Neuron (in vitro differentiated cells): ENCODE data around the gene INSRR.

Experiments
- H2AFZ ChIP-seq: one replicate; pipeline ENCODE4 v1.6.1; 2013; ENCODE audit warnings: low read depth, mild to moderate bottlenecking, inconsistent platforms, low read length, moderate library complexity
- H3K27me3 ChIP-seq: one replicate; pipeline ENCODE4 v1.6.1; 2013; ENCODE audit warnings: low read length; ENCODE audit not compliant: insufficient read depth
- H3K36me3 ChIP-seq: one replicate; pipeline ENCODE4 v1.6.1; 2013; ENCODE audit warnings: low read length; ENCODE audit not compliant: insufficient read depth
- H3K4me1 ChIP-seq: one replicate; pipeline ENCODE4 v1.6.1; 2013; ENCODE audit warnings: low read length; ENCODE audit not compliant: insufficient read depth
- H3K4me3 ChIP-seq: 2 replicates; pipeline ENCODE4 v1.5.1; 2013; ENCODE audit warnings: mild to moderate bottlenecking, low read length, moderate library complexity
- H3K9me3 ChIP-seq: one replicate; pipeline ENCODE4 v1.6.1; 2013; ENCODE audit warnings: low read length

Gene INSRR

DNA sequence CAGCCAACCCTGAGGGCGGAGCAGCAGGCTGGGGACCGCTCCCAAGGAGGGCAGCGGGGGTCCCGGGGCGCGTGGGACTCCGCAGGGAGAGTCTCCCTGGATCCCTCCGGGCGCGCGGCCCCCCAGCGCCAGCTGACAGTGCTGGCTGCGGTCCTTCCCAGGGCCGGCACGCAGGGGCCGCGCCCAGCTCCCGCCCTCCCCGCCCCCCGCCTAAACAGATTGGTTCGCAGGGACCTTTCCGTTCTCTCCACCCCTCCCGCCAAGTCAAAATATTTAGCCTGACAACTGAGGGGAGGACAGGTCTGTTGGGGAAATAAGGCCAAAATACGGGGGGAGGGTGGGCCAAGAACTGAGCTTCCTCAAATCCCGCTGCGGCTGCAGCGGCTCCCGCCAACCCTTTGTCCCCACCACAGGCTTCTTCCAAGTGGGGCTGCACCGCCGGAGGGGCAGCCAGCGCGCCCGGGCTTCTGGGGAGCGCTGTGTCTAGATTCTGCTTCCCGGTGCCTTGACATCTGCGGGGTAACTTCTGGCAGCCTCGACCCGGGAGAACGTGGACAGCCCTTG is at the start of gene INSRR:
TSS of gene INSRR (minus strand) at position 159 of the 564 bp plus-strand sequence. CDS start 496 bp downstream, outside the sequence.
- Histone ChIP-seq H3K4me3 (peak within 1 kb of the TSS; percentile 13), H3K9me3 (no peaks in the 10 kb centered on the region), H3K4me1 (peaks cover 29% of the 10 kb centered on the region), H2AFZ (peak within 1 kb of the TSS; percentile 21), H3K36me3 (no peaks in the 10 kb centered on the region), H3K27me3 (peaks cover 83% of the 10 kb centered on the region)

DNA sequence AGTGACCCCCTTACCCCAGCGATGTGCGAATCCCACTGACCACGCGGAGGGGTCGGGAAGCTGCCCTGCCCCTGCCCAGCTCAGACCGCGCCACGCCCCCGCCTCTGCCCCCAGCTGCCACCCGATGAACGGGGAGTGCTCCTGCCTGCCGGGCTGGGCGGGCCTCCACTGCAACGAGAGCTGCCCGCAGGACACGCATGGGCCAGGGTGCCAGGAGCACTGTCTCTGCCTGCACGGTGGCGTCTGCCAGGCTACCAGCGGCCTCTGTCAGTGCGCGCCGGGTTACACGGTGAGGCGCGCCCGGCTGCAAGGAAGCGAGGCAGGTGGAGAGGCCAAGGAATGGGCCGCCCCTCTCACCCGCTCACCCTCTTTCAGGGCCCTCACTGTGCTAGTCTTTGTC is 49.6 kb upstream of the INSRR start:
- no peaks in the 10 kb centered on the region for H3K9me3 ChIP-seq
- H3K36me3 ChIP-seq: no peaks in the 10 kb centered on the region
- H3K4me3 ChIP-seq: no peak overlapping the region
- H2AFZ ChIP-seq: no peak overlapping the region
- H3K27me3 ChIP-seq: peaks cover 3% of the 10 kb centered on the region
- no peaks in the 10 kb centered on the region for H3K4me1 ChIP-seq

DNA sequence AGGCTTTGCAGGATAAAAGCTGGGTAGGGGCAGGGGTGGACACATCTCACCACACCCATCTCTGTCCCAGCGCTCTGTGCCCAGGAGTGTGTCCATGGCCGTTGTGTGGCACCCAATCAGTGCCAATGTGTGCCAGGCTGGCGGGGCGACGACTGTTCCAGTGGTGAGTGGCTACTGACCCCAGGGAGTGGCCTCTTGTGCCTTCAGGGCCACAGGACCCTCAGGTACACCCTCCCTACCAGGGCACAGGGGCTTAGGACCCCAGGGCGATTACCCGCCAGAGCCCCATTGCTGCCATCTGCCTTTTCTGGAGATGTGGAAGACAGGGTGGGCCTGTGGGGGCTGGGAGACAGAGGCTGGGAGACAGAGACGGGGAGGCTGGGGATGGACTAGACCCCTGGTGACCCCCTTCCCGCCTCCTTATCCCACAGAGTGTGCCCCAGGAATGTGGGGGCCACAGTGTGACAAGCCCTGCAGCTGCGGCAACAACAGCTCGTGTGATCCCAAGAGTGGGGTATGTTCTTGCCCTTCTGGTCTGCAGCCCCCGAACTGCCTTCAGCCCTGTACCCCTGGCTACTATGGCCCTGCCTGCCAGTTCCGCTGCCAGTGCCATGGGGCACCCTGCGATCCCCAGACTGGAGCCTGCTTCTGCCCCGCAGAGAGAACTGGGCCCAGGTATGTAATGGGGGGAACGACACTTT is 47.4 kb upstream of the INSRR start:
- H3K27me3 ChIP-seq: peaks cover 7% of the 10 kb centered on the region
- no peaks in the 10 kb centered on the region for H3K4me1 ChIP-seq
- H3K4me3 ChIP-seq: no peak overlapping the region
- H3K36me3 ChIP-seq: no peaks in the 10 kb centered on the region
- H2AFZ ChIP-seq: no peak overlapping the region
- no peaks in the 10 kb centered on the region for H3K9me3 ChIP-seq

DNA sequence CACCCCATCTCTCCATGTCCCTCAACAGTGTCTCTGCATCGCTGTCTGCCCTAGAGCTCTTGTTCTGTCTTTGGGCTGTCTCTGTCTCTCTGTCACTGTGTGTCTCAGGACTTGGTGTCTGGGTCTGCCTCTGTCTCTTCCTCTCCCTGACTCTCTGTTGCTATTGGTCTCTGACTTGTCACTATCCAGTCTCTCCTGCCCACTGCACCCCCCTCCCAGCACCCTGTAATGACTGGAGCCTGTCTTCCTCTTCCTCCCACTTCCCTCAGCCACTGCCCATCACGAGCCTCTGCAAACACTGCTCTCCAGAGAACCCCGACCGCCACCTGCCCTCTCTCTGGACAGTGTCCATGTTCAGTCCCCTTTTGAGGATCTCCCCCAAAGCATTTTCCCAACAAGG is 46.7 kb upstream of the INSRR start:
- Histone ChIP-seq H2AFZ (no peak overlapping the region), H3K4me3 (no peak overlapping the region), H3K9me3 (no peaks in the 10 kb centered on the region), H3K27me3 (peaks cover 11% of the 10 kb centered on the region), H3K4me1 (no peaks in the 10 kb centered on the region), H3K36me3 (no peaks in the 10 kb centered on the region)

DNA sequence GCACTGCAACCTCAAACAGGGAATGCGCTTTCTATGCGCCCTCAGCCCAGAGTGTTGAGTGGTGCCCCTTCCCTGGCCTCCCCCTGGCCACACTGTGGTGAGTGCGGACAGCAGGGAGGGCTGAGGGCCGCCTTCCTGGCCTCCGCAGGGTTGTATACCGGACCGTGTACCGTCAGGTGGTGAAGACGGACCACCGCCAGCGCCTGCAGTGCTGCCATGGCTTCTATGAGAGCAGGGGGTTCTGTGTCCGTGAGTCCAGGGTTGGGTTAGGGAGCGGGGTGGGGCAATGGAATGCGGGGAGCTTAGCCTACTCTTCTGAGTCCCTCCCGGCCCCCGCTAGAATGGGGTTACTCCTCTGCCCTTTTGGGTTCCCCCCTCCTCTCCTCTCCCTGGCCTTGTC is 46.3 kb upstream of the INSRR start:
- Histone ChIP-seq H3K4me1 (no peaks in the 10 kb centered on the region), H2AFZ (no peak overlapping the region), H3K36me3 (no peaks in the 10 kb centered on the region), H3K4me3 (no peak overlapping the region), H3K27me3 (peaks cover 11% of the 10 kb centered on the region), H3K9me3 (no peaks in the 10 kb centered on the region)

DNA sequence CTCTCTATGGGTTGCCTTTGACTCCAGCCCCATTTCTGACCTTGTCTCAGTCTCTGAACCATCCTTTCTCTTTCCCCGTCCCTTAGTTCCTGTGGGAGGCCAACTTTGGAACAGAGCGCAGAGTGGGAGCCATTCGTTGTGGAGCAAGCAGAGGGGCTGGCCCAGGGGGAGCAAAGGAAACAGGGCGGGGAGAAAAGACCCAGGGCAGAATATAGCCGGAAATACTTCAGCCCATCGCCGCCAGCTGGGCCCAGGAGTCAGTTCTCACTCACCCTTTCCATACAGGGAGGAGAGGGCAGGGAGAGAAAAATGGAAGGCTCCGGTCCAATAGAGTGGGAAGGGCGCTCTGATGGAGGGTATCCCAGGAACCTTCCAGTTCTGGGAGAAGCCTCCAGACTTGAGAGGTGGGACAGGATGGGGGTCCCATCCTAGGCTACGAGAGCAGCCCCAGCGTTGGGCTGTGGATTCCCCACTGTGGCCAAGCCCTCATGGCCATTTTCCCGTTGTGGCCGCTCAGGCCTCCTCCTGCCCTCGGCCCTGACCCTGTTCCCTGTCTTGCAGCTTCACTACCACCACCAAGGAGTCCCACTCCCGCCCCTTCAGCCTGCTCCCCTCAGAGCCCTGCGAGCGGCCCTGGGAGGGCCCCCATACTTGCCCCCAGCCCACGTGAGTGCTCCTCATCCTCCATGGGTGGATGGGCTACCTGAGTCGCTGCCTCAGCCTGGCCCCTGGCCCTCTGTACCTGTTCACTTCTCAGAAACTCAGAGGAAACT is 45.5 kb upstream of the INSRR start:
- Histone ChIP-seq H3K9me3 (no peaks in the 10 kb centered on the region), H3K4me3 (no peak overlapping the region), H3K4me1 (no peaks in the 10 kb centered on the region), H3K27me3 (peaks cover 11% of the 10 kb centered on the region), H2AFZ (no peak overlapping the region), H3K36me3 (no peaks in the 10 kb centered on the region)

DNA sequence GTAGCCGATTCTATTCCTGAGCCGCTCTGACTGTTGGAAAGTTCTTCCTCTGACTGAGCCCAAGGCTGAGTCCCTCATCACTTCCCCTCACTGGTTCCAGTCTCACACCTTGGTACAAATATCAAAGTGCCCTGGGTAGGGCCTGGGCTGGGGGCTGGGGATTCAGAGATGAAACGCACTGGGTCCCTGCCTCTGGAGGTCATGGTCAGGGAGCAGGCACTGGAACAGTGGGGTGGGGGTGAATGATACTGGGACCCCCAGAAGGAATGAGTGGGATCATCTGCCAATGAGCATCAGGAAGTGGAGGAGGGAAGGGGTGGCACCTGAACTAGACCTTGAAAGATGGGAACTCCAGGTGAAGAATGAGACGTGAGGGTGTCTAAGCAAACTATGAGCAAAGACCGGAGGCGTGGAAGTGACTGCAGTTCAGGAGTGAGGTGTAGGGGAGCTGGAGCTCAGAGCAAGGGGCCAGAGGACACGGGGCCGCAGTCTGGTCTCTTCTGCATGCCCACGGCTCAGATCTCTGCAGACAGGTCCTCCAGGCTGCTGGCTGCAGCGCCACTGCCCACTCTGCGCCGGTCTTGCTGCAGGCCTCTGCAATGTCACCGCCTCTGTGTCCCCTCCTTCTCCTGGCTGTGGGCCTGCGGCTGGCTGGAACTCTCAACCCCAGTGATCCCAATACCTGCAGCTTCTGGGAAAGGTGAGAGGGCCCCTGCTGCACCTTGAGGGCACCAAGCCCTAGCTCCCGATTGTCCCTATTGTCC is 44.6 kb upstream of the INSRR start:
- peaks cover 11% of the 10 kb centered on the region for H3K27me3 ChIP-seq
- no peaks in the 10 kb centered on the region for H3K9me3 ChIP-seq
- H3K36me3 ChIP-seq: no peaks in the 10 kb centered on the region
- no peak overlapping the region for H2AFZ ChIP-seq
- peaks cover 2% of the 10 kb centered on the region for H3K4me1 ChIP-seq
- H3K4me3 ChIP-seq: no peak overlapping the region

DNA sequence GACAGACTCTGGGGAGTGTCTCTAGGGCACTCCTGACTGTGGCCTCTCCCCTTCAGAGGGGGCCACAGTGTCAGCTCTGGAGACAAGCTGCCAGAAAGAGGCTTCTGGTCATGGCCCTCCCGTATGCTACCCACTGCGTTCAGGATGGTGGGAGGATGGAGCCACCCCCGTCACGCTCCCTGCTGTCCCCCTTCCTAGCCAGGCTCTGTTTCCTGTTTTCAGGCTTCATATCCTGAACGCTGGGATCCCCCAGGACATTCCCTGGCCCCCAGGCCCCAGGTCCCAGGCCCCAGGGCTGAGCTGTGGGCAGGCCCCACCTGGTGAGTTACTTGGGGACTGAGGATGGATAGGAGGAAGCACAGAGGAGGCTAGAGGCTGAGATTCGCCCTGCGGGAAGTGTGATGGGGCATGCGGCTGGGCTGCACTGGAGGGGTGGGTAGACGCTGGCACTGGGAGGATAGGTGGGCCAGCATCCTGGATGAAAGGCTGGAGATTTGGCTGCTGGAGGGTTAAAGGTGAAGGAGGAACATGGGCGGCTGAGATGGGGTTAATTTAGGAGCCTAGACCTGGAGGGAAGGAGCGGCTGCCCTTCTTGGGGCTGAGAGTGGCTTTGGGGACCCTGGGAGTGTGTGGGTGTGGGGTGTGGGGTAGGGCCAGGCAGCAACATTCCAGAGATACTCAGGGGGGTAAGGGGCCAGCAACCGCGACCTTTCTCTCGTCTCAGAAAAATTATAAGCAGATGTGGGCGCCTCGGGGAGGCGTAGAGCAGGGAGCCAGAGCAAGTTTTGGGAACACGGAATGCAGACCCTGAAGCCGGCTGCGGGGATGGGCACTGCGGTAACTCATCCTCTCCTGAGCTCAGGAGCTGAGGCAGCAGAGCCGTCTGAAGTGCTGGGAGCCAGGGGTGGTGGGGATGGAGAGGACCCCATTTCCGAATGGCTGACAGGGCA is 43.3 kb upstream of the INSRR start:
- Histone ChIP-seq H2AFZ (no peak overlapping the region), H3K9me3 (no peaks in the 10 kb centered on the region), H3K36me3 (no peaks in the 10 kb centered on the region), H3K27me3 (peaks cover 11% of the 10 kb centered on the region), H3K4me3 (no peak overlapping the region), H3K4me1 (peaks cover 7% of the 10 kb centered on the region)

DNA sequence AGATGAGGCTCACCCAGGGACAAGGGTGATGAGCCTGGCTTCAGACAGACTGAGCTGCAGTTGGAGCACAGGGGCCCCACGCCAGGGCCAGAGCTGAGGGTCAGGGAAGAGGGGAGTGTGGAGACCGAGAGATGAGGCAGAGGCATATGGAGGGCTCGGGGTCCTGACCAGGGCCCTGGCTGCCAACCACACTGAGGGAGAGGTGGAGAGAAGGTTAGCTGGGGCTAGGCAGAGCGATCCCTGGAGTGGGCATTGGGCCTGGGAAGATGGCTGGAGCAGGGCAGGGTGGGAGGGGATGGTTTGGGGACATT is 42.6 kb upstream of the INSRR start:
- Histone ChIP-seq H3K4me1 (peaks cover 7% of the 10 kb centered on the region), H3K27me3 (peaks cover 11% of the 10 kb centered on the region), H3K9me3 (no peaks in the 10 kb centered on the region), H2AFZ (no peak overlapping the region), H3K4me3 (no peak overlapping the region), H3K36me3 (no peaks in the 10 kb centered on the region)

DNA sequence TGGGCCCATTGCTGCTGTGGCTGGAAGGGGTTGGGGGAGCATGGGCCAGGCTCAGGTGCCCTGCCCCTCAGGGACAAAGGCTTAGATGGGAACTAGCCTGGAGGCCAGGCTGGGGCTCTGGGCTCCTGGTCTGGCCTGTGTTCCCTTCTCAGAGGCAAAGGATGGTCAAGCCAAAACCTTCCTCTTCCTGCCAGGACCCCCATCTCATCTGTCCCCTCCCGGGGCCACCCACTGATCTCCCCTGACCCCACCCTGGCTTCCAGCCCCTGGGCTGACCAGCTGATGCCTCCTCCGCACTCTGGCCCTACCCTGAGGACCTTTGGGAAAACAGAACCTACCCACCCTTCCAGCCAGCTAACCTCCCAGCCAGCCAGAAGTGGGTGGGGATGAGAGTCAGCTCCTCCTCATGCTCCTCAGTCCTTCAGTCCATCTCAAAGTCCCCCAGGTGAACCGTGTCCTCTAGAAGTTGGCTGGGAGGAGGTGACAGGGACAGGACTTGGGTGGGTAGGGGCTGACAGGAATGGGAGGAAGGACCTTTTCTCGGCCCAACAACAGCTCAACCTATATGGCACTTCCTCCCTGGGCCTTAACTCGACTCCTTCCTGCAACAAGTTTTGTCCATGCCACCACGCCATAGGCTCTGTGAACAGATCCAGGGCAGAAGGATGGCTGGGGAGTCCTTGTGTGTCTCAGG is 42.1 kb upstream of the INSRR start:
- H3K4me1 ChIP-seq: peaks cover 7% of the 10 kb centered on the region
- no peak overlapping the region for H2AFZ ChIP-seq
- peaks cover 15% of the 10 kb centered on the region for H3K27me3 ChIP-seq
- no peaks in the 10 kb centered on the region for H3K36me3 ChIP-seq
- H3K9me3 ChIP-seq: no peaks in the 10 kb centered on the region
- H3K4me3 ChIP-seq: no peak overlapping the region

DNA sequence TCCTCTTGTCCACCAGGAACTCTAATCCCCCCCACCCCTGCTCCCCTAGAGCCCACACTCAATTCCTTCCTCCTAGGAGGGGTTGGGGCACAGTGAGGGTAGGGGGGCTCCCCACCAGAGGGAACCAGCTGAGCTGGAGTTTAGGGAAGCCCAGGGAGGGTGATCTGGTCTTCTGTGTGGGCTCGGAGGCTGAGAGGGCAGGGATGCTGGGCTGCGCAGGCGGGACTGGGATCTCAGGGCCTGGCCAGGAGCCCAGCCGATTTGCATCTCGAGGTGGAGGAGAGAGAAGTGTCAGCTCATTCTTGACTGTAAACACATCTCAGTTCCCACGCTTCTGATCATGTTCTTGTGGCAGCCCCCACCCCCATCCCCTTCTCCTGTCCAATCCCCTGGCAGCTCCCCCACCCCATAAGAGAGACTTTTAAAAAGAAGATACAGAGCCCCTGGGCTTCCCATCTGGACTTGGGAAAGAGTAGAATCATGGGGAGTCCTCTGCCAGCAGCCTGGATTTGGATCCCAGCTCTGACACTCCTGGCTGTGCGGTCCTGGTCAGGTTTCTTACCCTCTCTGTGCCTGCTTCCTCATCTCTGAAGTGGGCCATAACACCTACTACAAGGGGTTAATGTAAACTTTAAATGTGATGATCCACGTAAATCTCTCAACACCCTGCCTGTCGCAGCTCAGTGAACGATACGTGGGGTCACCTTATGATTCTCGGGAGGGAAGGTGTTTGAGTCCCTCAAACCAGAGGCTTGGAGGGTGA is 41.2 kb upstream of the INSRR start:
- Histone ChIP-seq H3K4me3 (no peak overlapping the region), H3K36me3 (no peaks in the 10 kb centered on the region), H3K27me3 (peaks cover 18% of the 10 kb centered on the region), H3K9me3 (no peaks in the 10 kb centered on the region), H2AFZ (no peak overlapping the region), H3K4me1 (peaks cover 7% of the 10 kb centered on the region)
